GM21619 (cell line): ENCODE results near the gene CLDND1.

Experiments used
- ATAC-seq: cut with Tn5 transposase; IDR thresholded peaks from one replicate; pipeline ENCODE4 v1.9.1; 2021; ENCODE audit not compliant: unreplicated experiment

The CLDND1 gene

GRCh38 chr3:98552232-98553020 is 29.7 kb upstream of the CLDND1 start:
- ATAC-seq = no peak

- no peak for ATAC-seq
These were observed 29.1 kb upstream of the CLDND1 start for GRCh38 chr3:98551754-98552153.

GRCh38 chr3:98551236-98551635 is 28.5 kb upstream of the CLDND1 start:
- no peak for ATAC-seq

DNA sequence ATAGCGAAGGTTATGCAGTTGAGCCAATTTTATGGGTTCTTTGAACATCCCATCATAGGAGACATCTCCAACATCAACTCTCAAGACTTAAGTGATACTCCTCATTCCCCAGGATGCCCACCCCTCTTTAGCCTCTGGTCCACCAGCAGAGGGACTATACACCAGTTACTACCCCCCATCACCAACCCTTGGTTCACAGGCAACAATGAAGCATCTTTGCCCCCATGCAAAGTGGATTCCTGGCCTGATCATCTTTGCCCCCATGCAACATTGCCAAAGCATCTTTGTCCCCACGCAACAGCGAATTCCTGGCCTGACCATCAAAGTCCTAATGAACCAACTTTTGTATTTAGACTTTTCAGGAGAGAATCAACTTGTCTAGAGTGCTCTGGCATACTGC is 28.1 kb upstream of the CLDND1 start:
- ATAC-seq = no peak

DNA sequence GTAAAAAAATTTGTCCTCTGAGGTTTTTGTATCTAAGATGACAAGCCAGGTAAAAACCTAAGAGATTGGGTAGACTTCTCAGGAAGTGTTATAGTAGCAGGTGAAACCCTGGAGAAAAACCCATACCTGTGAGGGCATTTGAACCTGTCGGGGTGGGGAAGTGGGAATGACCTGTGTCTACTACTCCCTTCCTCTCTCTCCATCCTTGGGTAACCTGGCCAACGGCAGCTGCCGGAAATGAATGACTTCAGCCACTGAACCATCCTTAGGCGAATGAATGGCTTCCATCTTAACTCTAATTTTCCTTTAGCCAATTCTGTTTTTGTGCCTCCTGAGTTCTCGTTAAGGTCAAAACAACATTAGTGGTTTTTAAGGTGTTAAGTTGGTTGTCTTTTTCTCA is 25.8 kb upstream of the CLDND1 start:
- no peak for ATAC-seq

DNA sequence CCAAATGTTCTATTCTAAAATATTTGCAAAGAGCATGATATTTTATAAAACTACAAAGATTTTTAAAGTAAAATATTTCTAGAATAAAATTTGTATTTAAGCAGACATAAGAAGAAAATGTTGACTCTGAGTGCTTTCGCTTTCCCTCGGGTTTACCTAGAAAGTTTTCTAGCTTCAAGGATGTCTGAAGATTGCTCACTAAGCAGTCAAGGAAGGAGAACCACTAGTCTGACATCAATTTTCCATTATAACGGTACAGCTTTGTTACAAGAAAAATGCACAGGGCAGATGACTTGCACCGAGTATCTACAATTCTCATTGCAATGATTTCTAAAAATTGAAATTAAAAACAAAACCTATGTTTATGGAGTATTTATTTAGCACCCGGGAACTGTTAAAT is 23.2 kb upstream of the CLDND1 start:
- ATAC-seq = peak; percentile 62

DNA sequence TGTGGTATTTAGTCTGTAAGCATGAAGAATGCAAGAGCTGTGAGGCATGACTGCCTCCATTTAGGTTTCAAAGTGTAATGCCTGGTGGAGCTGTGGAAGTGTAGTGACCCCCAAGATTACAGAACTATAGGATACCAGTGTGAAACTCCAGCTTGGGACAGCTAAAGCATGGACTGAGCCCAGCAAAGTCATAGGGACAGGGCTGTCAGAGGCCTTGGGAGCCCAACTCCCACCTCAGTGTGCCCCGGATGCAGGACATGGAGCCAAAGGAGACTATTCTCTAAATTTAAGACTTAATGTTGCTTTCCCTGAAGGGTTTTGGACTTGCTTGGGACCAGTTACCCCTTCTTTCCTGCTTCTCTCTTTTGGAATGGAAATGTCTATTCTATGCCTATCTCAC is 19.9 kb upstream of the CLDND1 start:
- ATAC-seq = no peak

- no peak for ATAC-seq
These were observed 19.0 kb upstream of the CLDND1 start for GRCh38 chr3:98541695-98542094.

- peak; percentile 43 for ATAC-seq
These were observed 17.6 kb upstream of the CLDND1 start for GRCh38 chr3:98540346-98540745.

DNA sequence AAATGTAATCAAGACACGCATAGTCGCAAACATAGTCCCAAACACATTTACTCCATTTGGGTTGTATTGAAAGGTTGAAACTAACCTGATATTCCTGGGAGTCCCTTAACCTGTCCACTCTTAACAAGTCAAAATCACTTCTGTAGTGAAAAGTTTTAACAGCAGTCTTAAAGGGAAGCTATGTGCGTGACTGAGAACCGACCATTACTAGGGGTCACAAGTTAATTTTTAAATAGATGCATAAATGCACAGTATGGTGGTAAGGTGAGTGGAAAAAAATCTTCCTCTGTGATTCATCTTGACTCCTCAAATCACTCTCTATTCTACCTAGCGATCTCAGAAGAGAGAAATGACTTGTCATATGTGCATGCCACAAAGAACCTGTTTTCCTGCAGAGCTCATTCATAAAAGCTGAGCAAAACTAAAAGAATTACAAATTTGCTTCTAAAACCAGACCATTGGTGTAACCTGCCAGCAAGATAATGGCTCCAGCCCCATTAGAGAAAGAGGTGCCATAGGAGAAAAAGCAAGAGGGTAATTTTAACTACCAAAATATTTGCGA is 13.8 kb upstream of the CLDND1 start:
- peak; percentile 74 for ATAC-seq

GRCh38 chr3:98534734-98535133 is 12.0 kb upstream of the CLDND1 start:
- ATAC-seq = no peak

- ATAC-seq = no peak
These were observed 11.5 kb upstream of the CLDND1 start for GRCh38 chr3:98534168-98534567.

DNA sequence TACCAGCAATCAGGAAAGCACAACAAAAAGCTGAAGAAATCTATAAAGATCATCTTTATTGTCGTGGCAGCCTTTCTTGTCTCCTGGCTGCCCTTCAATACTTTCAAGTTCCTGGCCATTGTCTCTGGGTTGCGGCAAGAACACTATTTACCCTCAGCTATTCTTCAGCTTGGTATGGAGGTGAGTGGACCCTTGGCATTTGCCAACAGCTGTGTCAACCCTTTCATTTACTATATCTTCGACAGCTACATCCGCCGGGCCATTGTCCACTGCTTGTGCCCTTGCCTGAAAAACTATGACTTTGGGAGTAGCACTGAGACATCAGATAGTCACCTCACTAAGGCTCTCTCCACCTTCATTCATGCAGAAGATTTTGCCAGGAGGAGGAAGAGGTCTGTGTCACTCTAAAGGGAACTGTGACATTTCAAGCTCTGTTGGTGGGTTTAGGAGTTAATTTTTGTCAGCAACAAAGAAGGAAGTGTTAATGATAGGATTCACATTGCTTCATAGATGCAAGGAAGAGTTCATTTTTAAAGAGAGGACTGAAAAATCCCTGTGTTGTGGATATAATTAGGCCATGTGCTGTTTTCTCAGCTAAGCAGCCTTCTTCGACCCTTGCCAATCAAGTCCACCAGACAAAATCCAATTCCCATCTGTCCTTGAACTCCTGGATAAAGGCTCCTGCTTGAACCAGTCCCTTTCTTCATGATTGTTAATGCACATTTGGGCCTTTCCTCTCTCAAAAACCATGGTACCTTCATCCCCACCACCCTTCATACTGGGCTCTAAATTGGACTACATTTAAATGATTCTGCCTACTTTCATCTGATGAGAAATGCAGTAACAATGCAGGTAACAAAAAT is 10.2 kb upstream of the CLDND1 start:
- no peak for ATAC-seq

DNA sequence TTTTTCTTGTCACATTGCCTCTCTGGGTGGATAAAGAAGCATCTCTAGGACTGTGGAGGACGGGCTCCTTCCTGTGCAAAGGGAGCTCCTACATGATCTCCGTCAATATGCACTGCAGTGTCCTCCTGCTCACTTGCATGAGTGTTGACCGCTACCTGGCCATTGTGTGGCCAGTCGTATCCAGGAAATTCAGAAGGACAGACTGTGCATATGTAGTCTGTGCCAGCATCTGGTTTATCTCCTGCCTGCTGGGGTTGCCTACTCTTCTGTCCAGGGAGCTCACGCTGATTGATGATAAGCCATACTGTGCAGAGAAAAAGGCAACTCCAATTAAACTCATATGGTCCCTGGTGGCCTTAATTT is 9.6 kb upstream of the CLDND1 start:
- no peak for ATAC-seq

DNA sequence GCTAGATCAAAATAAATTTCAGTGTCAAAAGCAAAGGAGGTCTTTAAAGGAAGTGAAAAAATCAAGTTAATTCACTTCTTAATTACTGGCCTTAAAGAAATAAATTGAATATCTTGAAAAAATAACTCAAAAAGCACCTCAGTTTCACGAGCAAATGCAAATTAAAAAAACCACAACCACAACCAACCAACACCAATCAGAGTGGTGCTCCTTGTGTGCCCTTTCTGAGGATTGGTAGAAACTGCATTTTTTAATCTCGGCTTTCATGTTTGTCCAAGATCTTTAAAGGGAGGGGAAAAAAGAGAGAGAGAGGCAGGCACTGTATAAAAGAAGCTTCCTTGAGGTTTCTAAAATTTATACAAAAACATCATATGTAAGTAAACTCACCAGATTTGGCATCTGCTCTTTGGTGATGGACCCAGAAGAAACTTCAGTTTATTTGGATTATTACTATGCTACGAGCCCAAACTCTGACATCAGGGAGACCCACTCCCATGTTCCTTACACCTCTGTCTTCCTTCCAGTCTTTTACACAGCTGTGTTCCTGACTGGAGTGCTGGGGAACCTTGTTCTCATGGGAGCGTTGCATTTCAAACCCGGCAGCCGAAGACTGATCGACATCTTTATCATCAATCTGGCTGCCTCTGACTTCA is 9.0 kb upstream of the CLDND1 start, which contains the start of gene GPR15:
Gene GPR15 (plus strand): TSS at position 357 of the 653 bp plus-strand sequence. CDS start 56 bp downstream, at position 413.
- peak; percentile 29 for ATAC-seq

GRCh38 chr3:98530676-98531075 is 8.0 kb upstream of the CLDND1 start:
- ATAC-seq = no peak

DNA sequence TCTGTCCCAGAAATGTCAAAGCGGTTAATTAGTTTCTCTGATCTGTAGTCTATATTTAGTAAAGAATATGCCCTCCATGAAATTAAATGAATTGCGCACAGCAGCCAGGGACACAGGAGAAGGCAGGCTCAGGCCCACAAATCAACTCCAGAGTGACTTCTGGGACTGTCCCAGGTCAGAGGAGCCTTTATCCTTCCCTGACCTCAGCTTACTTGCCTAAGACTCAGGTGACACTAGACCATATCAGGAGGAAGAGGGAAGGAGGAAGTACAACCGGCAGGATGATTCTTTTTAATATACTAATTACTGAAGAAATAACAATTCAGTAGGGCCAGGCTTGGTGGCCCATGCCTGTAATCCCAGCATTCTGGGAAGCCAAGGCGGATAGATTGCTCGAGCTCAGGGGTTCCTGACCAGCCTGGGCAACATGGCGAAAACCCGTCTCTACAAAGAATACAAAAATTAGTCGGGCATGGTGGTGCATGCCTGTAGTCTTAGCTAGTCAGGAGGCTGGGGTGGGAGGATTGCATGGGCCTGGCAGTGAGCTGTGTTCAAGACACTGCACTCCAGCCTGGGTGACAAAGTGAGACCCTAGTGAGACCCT is 7.3 kb upstream of the CLDND1 start:
- ATAC-seq = no peak

- no peak for ATAC-seq
These were observed 6.0 kb upstream of the CLDND1 start for GRCh38 chr3:98528474-98529346.

GRCh38 chr3:98525494-98525893 is 2.8 kb upstream of the CLDND1 start:
- no peak for ATAC-seq
